HepG2 (cell line): ENCODE measurements around the gene BPIFA2. TPM values are rescaled to one million over a fixed set of nuclear protein-coding genes. Genes with fewer than 3 reads are reported as not detected.

Experiments used
- ATRX ChIP-seq: sonication (generic); formaldehyde crosslinking; IDR thresholded peaks from 2 replicates; pipeline ENCODE4 v1.4.0; 2020; ENCODE audit warnings: missing genetic modification reagents, borderline replicate concordance
- CCAR2 ChIP-seq: fragments of 200-400 bp; formaldehyde crosslinking; optimal IDR thresholded peaks from 2 replicates; pipeline ENCODE3; 2018; ENCODE audit warnings: low read depth, mild to moderate bottlenecking, low read length, moderate library complexity
- KLF11 ChIP-seq: IDR thresholded peaks from 2 replicates; pipeline ENCODE4 v1.6.1; 2016; ENCODE audit warnings: missing compliant biosample characterization
- MIXL1 ChIP-seq: IDR thresholded peaks from 2 replicates; pipeline ENCODE4 v1.6.1; 2016
- MYC ChIP-seq: sonication (generic); formaldehyde crosslinking; IDR thresholded peaks from 2 replicates; pipeline ENCODE4 v1.9.0; 2021; ENCODE audit warnings: missing genetic modification reagents, borderline replicate concordance
- NR2F6 ChIP-seq, 2 experiments: IDR thresholded peaks; 2 replicates each; pipeline ENCODE4 v1.6.1; 2016; ENCODE audit warnings: antibody characterized with exemption in 1 of 2, mild to moderate bottlenecking in 1 of 2
- ZBTB7B ChIP-seq: sonication (generic); formaldehyde crosslinking; IDR thresholded peaks from 2 replicates; pipeline ENCODE4 v1.4.0; 2020; ENCODE audit warnings: missing genetic modification reagents
- ZFP82 ChIP-seq: sonication (generic); formaldehyde crosslinking; IDR thresholded peaks from 2 replicates; pipeline ENCODE4 v1.5.1; 2020; ENCODE audit warnings: mild to moderate bottlenecking, missing genetic modification reagents, borderline replicate concordance
- ZNF124 ChIP-seq: sonication (generic); formaldehyde crosslinking; IDR thresholded peaks from 2 replicates; pipeline ENCODE4 v1.4.0; 2020; ENCODE audit warnings: missing genetic modification reagents
- ZNF205 ChIP-seq: IDR thresholded peaks from 2 replicates; pipeline ENCODE4 v1.6.1; 2018; ENCODE audit warnings: missing biosample characterization, missing genetic modification reagents
- ZNF234 ChIP-seq: sonication (generic); formaldehyde crosslinking; conservative IDR thresholded peaks from 2 replicates; pipeline ENCODE4 v1.5.1; 2020; ENCODE audit warnings: mild to moderate bottlenecking, missing genetic modification reagents
- ZNF33A ChIP-seq: sonication (generic); formaldehyde crosslinking; IDR thresholded peaks from 2 replicates; pipeline ENCODE4 v1.5.1; 2020; ENCODE audit warnings: missing genetic modification reagents, mild to moderate bottlenecking, moderate library complexity, borderline replicate concordance
- ZNF382 ChIP-seq: sonication (generic); formaldehyde crosslinking; IDR thresholded peaks from 2 replicates; pipeline ENCODE4 v1.5.0; 2020; ENCODE audit warnings: missing genetic modification reagents, mild to moderate bottlenecking, borderline replicate concordance
- polyA plus RNA-seq, 8 experiments: library from polyadenylated mRNA; depleted of rRNA in 3 of 8; stranded (reverse) in 7 of 8; unstranded in 1 of 8; fragments of >200 nt; fragmentation: Illumina TruSeq in 4 of 8; extraction: Trizol in 4 of 8; gene quantifications; 2 replicates each; pipeline versions ENCODE4 v1.2.1 to v1.2.3, GENCODE V29; 2011 to 2016; ENCODE audit warnings: low read depth in 4 of 8, missing spikeins in 1 of 8, mixed read lengths in 1 of 8; ENCODE audit not compliant: insufficient read depth in 1 of 8
- total RNA-seq, 5 experiments: library from RNA; depleted of rRNA; stranded (reverse); fragments of >200 nt; fragmentation: Illumina TruSeq; extraction: Trizol; gene quantifications; 2 replicates each; pipeline ENCODE4 v1.2.3, GENCODE V29; 2016; ENCODE audit warnings: low read depth in 1 of 5
- TF ChIP-seq, protein P1 (sequence below): sonication (generic); formaldehyde crosslinking; IDR thresholded peaks from 2 replicates; pipeline ENCODE4 v1.4.0; 2020; ENCODE audit warnings: mild to moderate bottlenecking, missing genetic modification reagents
- TF ChIP-seq, protein P2 (sequence below): IDR thresholded peaks from 2 replicates; pipeline ENCODE4 v1.6.1; 2018; ENCODE audit warnings: missing genetic modification reagents, mild to moderate bottlenecking, missing compliant biosample characterization
- TF ChIP-seq, protein P3 (sequence below): IDR thresholded peaks from 2 replicates; pipeline ENCODE4 v1.6.1; 2016; ENCODE audit warnings: missing compliant biosample characterization, missing genetic modification reagents, borderline replicate concordance
- TF ChIP-seq, protein P4 (sequence below): sonication (generic); formaldehyde crosslinking; IDR thresholded peaks from 2 replicates; pipeline ENCODE4 v1.9.0; 2022; ENCODE audit warnings: missing genetic modification reagents, mild to moderate bottlenecking, borderline replicate concordance

Gene BPIFA2
- total and polyA plus RNA-seq, 2 of the 13 experiments (the other 11 are each of a cell fraction or from before 2014, with no cell fraction given) = not detected

DNA sequence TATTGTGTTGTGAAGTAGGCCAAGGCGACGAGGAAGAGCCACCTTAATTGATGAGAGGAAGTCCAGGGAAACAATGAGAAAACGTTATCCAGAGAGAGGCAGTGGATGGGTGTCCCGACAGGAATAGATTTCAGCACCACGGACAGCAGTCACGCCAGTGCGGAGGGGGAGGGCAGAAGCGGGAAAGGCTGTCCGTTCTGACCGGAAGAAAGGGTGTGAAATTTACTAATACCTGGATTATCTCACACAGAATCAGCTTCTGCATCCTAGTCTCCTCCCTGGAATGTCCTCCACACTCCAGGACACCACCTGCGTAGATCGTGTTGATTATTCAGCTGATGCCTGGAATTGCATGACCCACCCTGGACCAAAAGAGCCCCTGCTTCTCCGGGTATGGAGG is 41.8 kb downstream of the BPIFA2 start (continued):
- TF ChIP-seq, protein P1, sequence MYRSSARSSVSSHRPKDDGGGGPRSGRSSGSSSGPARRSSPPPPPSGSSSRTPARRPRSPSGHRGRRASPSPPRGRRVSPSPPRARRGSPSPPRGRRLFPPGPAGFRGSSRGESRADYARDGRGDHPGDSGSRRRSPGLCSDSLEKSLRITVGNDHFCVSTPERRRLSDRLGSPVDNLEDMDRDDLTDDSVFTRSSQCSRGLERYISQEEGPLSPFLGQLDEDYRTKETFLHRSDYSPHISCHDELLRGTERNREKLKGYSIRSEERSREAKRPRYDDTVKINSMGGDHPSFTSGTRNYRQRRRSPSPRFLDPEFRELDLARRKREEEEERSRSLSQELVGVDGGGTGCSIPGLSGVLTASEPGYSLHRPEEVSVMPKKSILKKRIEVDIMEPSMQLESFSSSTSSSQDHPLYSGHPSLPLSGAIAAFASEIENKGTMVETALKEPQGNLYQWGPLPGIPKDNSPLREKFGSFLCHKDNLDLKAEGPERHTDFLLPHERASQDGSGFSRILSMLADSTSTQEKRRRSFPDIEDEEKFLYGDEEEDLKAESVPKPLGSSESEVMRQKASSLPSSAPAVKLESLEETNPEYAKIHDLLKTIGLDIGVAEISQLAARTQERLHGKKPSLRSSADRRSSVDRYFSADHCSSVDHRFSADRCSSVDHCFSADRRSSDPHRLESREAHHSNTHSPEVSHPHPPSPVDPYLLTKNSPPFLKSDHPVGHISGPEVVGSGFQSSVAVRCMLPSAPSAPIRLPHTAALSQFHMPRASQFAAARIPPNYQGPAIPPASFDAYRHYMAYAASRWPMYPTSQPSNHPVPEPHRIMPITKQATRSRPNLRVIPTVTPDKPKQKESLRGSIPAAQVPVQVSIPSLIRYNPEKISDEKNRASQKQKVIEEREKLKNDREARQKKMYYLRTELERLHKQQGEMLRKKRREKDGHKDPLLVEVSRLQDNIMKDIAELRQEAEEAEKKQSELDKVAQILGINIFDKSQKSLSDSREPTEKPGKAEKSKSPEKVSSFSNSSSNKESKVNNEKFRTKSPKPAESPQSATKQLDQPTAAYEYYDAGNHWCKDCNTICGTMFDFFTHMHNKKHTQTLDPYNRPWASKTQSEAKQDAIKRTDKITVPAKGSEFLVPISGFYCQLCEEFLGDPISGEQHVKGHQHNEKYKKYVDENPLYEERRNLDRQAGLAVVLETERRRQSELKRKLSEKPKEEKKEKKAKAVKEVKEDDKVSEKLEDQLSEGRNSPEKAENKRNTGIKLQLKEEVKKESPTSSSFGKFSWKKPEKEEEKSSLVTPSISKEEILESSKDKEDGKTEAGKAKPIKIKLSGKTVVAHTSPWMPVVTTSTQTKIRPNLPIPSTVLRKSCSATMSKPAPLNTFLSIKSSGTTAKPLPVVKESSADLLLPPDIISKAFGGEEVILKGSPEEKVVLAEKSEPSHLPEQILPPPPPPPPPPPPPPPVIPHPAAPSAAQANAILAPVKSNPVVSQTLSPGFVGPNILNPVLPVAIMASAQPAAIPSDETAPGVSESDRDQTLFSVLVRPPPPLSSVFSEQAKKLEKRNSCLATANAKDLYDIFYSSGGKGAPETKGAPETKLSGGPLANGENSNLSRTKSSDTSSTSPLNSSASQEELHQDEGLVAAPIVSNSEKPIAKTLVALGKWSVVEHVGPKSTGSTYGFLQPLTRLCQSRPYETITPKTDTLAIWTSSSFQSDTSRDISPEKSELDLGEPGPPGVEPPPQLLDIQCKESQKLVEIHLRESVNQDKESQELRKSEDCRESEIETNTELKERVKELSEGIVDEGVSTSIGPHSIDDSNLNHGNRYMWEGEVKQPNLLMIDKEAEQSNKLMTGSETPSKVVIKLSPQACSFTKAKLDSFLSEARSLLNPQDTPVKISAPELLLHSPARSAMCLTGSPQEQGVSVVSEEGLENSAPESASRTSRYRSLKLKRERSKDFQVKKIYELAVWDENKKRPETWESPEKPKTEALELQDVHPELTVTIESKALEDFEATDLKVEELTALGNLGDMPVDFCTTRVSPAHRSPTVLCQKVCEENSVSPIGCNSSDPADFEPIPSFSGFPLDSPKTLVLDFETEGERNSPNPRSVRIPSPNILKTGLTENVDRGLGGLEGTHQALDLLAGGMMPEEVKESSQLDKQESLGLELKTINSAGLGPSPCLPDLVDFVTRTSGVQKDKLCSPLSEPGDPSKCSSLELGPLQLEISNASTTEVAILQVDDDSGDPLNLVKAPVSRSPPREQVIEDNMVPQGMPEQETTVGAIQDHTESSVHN (CRISPR knock-in tag) = peak; percentile 77; the same call in 1 of the 2 replicates
- TF ChIP-seq ATRX (CRISPR knock-in tag) = no peak
- TF ChIP-seq ZNF382 = no peak
- TF ChIP-seq, protein P2, sequence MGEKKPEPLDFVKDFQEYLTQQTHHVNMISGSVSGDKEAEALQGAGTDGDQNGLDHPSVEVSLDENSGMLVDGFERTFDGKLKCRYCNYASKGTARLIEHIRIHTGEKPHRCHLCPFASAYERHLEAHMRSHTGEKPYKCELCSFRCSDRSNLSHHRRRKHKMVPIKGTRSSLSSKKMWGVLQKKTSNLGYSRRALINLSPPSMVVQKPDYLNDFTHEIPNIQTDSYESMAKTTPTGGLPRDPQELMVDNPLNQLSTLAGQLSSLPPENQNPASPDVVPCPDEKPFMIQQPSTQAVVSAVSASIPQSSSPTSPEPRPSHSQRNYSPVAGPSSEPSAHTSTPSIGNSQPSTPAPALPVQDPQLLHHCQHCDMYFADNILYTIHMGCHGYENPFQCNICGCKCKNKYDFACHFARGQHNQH (CRISPR knock-in tag) = peak; percentile 97
- TF ChIP-seq MYC = peak; percentile 63; the same call in 1 of the 2 replicates
- TF ChIP-seq MIXL1 = peak; percentile 99
- TF ChIP-seq ZNF234 (CRISPR knock-in tag) = no peak
- peak; percentile 77 for TF ChIP-seq ZBTB7B (CRISPR knock-in tag)
- no peak for TF ChIP-seq CCAR2
- TF ChIP-seq, protein P3, sequence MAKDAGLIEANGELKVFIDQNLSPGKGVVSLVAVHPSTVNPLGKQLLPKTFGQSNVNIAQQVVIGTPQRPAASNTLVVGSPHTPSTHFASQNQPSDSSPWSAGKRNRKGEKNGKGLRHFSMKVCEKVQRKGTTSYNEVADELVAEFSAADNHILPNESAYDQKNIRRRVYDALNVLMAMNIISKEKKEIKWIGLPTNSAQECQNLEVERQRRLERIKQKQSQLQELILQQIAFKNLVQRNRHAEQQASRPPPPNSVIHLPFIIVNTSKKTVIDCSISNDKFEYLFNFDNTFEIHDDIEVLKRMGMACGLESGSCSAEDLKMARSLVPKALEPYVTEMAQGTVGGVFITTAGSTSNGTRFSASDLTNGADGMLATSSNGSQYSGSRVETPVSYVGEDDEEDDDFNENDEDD (CRISPR knock-in tag) = peak; percentile 80
- TF ChIP-seq ZFP82 (CRISPR knock-in tag) = 0 out of 2 replicates have a peak, but pooled peaks have one; percentile 34
- TF ChIP-seq, protein P4, sequence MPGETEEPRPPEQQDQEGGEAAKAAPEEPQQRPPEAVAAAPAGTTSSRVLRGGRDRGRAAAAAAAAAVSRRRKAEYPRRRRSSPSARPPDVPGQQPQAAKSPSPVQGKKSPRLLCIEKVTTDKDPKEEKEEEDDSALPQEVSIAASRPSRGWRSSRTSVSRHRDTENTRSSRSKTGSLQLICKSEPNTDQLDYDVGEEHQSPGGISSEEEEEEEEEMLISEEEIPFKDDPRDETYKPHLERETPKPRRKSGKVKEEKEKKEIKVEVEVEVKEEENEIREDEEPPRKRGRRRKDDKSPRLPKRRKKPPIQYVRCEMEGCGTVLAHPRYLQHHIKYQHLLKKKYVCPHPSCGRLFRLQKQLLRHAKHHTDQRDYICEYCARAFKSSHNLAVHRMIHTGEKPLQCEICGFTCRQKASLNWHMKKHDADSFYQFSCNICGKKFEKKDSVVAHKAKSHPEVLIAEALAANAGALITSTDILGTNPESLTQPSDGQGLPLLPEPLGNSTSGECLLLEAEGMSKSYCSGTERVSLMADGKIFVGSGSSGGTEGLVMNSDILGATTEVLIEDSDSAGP = peak; percentile 33; the same call in 1 of the 2 replicates
- no peak for TF ChIP-seq NR2F6 (IDR thresholded peaks at IDR 0.05)
- peak; percentile 73 for TF ChIP-seq NR2F6 (CRISPR knock-in tag; IDR thresholded peaks at IDR 0.05)
- peak; percentile 100 for TF ChIP-seq KLF11 (CRISPR knock-in tag)
- no peak for TF ChIP-seq ZNF33A (CRISPR knock-in tag)
- peak; percentile 99 for TF ChIP-seq ZNF124
- peak; percentile 94 for TF ChIP-seq ZNF205 (CRISPR knock-in tag)
